ENCODE results near the gene KIF1B.
"Not testable (repeated sequence)": the region's sequence is repeated elsewhere in the genome, so short reads cannot be mapped to it uniquely, and the experiment has no call there.

The KIF1B gene

DNA sequence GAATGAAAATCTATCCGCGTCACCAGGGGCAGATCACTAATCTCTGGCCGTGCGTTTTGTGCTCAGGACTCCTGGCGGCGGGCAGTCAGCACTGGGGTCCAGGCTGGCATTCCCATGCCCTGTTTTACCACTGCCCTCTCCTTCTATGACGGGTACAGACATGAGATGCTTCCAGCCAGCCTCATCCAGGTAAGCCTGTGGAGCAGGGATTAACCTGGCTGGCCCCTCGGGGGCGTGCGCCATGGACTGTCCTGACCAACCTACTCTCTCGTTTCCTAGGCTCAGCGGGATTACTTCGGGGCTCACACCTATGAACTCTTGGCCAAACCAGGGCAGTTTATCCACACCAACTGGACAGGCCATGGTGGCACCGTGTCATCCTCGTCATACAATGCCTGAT lies 209.0 kb downstream of the KIF1B start:
- TF ChIP-seq, protein P1, sequence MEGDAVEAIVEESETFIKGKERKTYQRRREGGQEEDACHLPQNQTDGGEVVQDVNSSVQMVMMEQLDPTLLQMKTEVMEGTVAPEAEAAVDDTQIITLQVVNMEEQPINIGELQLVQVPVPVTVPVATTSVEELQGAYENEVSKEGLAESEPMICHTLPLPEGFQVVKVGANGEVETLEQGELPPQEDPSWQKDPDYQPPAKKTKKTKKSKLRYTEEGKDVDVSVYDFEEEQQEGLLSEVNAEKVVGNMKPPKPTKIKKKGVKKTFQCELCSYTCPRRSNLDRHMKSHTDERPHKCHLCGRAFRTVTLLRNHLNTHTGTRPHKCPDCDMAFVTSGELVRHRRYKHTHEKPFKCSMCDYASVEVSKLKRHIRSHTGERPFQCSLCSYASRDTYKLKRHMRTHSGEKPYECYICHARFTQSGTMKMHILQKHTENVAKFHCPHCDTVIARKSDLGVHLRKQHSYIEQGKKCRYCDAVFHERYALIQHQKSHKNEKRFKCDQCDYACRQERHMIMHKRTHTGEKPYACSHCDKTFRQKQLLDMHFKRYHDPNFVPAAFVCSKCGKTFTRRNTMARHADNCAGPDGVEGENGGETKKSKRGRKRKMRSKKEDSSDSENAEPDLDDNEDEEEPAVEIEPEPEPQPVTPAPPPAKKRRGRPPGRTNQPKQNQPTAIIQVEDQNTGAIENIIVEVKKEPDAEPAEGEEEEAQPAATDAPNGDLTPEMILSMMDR (IDR thresholded peaks at IDR 0.05; ENCODE audit: low read depth, low read length): no peak
- no peak overlapping the region for H3K4me3 ChIP-seq (ENCODE audit: low read depth, low read length)
- DNase-seq (ENCODE audit: low read depth, low spot score): no peak
- in situ Hi-C loops (cut with HindIII; ENCODE audit: low sequenced_read_pairs): no loop called here

GRCh38 chr1:10421637-10422036 lies 211.3 kb downstream of the KIF1B start:
- TF ChIP-seq, protein P1 (IDR thresholded peaks at IDR 0.05; ENCODE audit: low read depth, low read length): no peak
- no peak for DNase-seq (ENCODE audit: low read depth, low spot score)
- no peak overlapping the region for H3K4me3 ChIP-seq (ENCODE audit: low read depth, low read length)
- in situ Hi-C loops (cut with HindIII; ENCODE audit: low sequenced_read_pairs): no loop called here

GRCh38 chr1:10424034-10424433 lies 213.7 kb downstream of the KIF1B start:
- TF ChIP-seq, protein P1 (IDR thresholded peaks at IDR 0.05; ENCODE audit: low read depth, low read length): no peak
- H3K4me3 ChIP-seq (ENCODE audit: low read depth, low read length): no peak overlapping the region
- DNase-seq (ENCODE audit: low read depth, low spot score): no peak
- in situ Hi-C loops (cut with HindIII; ENCODE audit: low sequenced_read_pairs): no loop called here

DNA sequence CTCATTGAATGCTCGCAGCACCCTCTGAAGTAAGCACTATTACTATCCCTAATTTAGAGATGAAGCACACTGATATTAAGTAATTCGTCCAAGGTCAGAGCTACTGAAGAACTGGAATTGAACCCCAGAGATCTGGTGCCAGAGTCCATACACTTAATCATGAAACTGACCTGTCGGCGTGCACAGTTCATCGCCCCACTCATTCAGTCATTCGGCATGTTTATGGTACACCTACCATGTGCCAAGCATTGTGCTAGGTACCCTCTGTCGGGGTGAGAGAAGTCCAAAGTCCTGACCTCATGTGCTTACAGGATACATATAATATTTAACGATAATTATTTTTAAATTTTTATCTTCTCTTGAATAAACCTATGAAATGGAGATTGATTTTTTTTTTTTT lies 214.3 kb downstream of the KIF1B start:
- no peak for DNase-seq (ENCODE audit: low read depth, low spot score)
- TF ChIP-seq, protein P1 (IDR thresholded peaks at IDR 0.05; ENCODE audit: low read depth, low read length): no peak
- in situ Hi-C loops (cut with HindIII; ENCODE audit: low sequenced_read_pairs): no loop called here
- H3K4me3 ChIP-seq (ENCODE audit: low read depth, low read length): no peak overlapping the region

DNA sequence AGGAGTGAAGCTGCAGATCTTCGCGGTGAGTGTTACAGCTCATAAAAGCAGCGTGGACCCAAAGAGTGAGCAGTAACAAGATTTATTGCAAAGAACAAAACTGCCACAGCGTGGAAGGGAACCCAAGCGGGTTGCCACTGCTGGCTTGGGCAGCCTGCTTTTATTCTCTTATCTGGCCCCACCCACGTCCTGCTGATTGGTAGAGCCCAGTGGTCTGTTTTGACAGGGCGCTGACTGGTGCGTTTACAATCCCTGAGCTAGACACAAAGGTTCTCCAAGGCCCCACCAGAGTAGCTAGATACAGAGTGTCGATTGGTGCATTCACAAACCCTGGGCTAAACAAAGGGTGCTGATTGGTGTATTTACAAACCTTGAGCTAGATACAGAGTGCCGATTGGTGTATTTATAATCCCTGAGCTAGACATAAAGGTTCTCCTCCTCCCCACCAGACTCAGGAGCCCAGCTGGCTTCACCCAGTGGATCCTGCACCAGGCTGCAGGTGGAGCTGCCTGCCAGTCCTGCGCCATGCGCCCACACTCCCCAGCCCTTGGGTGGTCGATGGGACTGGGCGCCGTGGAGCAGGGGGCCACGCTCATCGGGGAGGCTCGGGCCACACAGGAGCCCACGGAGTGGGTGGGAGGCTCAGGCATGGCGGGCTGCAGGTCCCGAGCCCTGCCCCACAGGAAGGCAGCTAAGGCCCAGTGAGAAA lies 215.6 kb downstream of the KIF1B start:
- in situ Hi-C loops (cut with HindIII; ENCODE audit: low sequenced_read_pairs); DNase-seq (ENCODE audit: low read depth, low spot score); H3K4me3 ChIP-seq (ENCODE audit: low read depth, low read length): not testable (repeated sequence)

GRCh38 chr1:10426535-10426848 lies 216.1 kb downstream of the KIF1B start:
- DNase-seq (ENCODE audit: low read depth, low spot score); in situ Hi-C loops (cut with HindIII; ENCODE audit: low sequenced_read_pairs); H3K4me3 ChIP-seq (ENCODE audit: low read depth, low read length): not testable (repeated sequence)

GRCh38 chr1:10428984-10429383 lies 218.6 kb downstream of the KIF1B start:
- in situ Hi-C loops (cut with HindIII; ENCODE audit: low sequenced_read_pairs): no loop called here
- no peak overlapping the region for H3K4me3 ChIP-seq (ENCODE audit: low read depth, low read length)
- TF ChIP-seq, protein P1 (IDR thresholded peaks at IDR 0.05; ENCODE audit: low read depth, low read length): no peak
- DNase-seq (ENCODE audit: low read depth, low spot score): no peak

GRCh38 chr1:10429868-10430215 lies 219.5 kb downstream of the KIF1B start:
- in situ Hi-C loops (cut with HindIII; ENCODE audit: low sequenced_read_pairs): no loop called here
- DNase-seq (ENCODE audit: low read depth, low spot score): peak; percentile 14
- peak overlapping the region; percentile 88 for H3K4me3 ChIP-seq (ENCODE audit: low read depth, low read length)
- TF ChIP-seq, protein P1 (IDR thresholded peaks at IDR 0.05; ENCODE audit: low read depth, low read length): no peak

Measured in astrocyte of the spinal cord (primary cell).